ENCODE data around the gene PSEN1.

DNA sequence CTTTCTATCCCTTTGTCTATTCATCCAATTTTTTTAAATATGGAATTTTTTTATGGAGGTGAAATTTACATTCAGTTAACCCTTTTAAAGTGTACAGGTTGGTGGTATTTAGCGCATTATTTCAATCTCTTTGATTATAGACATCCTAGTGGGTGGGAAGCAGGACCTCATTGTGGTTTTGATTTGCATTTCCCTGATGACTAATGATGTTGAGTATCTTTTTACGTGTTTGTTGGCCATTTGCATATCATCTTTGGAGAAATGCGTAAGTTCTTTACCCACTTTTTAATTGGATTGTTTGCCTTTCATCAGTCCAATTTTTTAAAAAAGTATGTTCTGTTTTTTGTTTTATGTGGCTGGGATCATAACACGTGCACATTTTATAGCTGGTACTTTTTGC lies 121.8 kb downstream of the PSEN1 start:
- TF ChIP-seq POLR2AphosphoS5 (IDR thresholded peaks at IDR 0.05; ENCODE audit: low read depth) (no peak), EZH2phosphoT487 (IDR thresholded peaks at IDR 0.05; ENCODE audit: unreplicated experiment) (no peak), CREB1 (CRISPR knock-in tag; IDR thresholded peaks at IDR 0.05; ENCODE audit: low read depth) (no peak), EZH2 (IDR thresholded peaks at IDR 0.05; ENCODE audit: low read depth, unreplicated experiment) (no peak), JUNB (IDR thresholded peaks at IDR 0.05; ENCODE audit: unreplicated experiment) (no peak)
- TF ChIP-seq, protein P1, sequence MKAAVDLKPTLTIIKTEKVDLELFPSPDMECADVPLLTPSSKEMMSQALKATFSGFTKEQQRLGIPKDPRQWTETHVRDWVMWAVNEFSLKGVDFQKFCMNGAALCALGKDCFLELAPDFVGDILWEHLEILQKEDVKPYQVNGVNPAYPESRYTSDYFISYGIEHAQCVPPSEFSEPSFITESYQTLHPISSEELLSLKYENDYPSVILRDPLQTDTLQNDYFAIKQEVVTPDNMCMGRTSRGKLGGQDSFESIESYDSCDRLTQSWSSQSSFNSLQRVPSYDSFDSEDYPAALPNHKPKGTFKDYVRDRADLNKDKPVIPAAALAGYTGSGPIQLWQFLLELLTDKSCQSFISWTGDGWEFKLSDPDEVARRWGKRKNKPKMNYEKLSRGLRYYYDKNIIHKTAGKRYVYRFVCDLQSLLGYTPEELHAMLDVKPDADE (IDR thresholded peaks at IDR 0.05), result no peak
- TF ChIP-seq, protein P2, sequence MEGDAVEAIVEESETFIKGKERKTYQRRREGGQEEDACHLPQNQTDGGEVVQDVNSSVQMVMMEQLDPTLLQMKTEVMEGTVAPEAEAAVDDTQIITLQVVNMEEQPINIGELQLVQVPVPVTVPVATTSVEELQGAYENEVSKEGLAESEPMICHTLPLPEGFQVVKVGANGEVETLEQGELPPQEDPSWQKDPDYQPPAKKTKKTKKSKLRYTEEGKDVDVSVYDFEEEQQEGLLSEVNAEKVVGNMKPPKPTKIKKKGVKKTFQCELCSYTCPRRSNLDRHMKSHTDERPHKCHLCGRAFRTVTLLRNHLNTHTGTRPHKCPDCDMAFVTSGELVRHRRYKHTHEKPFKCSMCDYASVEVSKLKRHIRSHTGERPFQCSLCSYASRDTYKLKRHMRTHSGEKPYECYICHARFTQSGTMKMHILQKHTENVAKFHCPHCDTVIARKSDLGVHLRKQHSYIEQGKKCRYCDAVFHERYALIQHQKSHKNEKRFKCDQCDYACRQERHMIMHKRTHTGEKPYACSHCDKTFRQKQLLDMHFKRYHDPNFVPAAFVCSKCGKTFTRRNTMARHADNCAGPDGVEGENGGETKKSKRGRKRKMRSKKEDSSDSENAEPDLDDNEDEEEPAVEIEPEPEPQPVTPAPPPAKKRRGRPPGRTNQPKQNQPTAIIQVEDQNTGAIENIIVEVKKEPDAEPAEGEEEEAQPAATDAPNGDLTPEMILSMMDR (conservative IDR thresholded peaks at IDR 0.05; ENCODE audit: low read depth in 2 of 2), result no peak
- TF ChIP-seq, protein P3, sequence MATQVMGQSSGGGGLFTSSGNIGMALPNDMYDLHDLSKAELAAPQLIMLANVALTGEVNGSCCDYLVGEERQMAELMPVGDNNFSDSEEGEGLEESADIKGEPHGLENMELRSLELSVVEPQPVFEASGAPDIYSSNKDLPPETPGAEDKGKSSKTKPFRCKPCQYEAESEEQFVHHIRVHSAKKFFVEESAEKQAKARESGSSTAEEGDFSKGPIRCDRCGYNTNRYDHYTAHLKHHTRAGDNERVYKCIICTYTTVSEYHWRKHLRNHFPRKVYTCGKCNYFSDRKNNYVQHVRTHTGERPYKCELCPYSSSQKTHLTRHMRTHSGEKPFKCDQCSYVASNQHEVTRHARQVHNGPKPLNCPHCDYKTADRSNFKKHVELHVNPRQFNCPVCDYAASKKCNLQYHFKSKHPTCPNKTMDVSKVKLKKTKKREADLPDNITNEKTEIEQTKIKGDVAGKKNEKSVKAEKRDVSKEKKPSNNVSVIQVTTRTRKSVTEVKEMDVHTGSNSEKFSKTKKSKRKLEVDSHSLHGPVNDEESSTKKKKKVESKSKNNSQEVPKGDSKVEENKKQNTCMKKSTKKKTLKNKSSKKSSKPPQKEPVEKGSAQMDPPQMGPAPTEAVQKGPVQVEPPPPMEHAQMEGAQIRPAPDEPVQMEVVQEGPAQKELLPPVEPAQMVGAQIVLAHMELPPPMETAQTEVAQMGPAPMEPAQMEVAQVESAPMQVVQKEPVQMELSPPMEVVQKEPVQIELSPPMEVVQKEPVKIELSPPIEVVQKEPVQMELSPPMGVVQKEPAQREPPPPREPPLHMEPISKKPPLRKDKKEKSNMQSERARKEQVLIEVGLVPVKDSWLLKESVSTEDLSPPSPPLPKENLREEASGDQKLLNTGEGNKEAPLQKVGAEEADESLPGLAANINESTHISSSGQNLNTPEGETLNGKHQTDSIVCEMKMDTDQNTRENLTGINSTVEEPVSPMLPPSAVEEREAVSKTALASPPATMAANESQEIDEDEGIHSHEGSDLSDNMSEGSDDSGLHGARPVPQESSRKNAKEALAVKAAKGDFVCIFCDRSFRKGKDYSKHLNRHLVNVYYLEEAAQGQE (IDR thresholded peaks at IDR 0.05; ENCODE audit: unreplicated experiment), result no peak
